Measurements from ENCODE around the gene GRID1.

DNA sequence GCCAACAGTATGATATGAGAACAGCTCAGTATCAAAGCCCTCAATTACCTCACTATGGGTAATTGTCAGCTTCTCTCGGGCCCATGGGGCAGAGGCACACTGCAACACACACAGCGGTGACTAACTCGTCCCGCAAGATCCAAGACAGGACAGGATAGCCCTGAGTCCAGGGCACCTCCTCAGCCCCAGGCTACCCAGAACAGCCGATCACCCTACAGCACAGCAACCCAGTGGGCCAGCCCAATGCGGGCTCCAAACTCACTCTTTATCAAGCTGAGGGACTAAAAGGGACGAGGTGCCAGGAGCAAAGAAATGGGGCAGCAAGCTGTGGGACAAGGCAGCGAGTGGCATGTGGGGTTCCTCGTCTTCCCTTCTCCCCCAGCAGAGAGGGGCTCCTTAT, 765.1 kb downstream of the GRID1 start:
- TF ChIP-seq POLR2AphosphoS5 (IDR thresholded peaks at IDR 0.05; ENCODE audit: borderline replicate concordance, low read depth, low read length), result no peak
- TF ChIP-seq EZH2 (IDR thresholded peaks at IDR 0.05), result no peak
